IPS-15b (cell line): ENCODE results near the gene TNIK.

Experiments
- H3K27me3 ChIP-seq: one replicate; pipeline ENCODE4 v1.6.1; 2013; ENCODE audit warnings: low read length; ENCODE audit not compliant: control insufficient read depth, insufficient read depth
- H3K36me3 ChIP-seq: one replicate; pipeline ENCODE4 v1.6.1; 2013; ENCODE audit warnings: low read length; ENCODE audit not compliant: control insufficient read depth, insufficient read depth
- H3K4me1 ChIP-seq: one replicate; pipeline ENCODE4 v1.6.1; 2013; ENCODE audit warnings: mild to moderate bottlenecking, low read length; ENCODE audit not compliant: control insufficient read depth, insufficient read depth
- H3K4me3 ChIP-seq: one replicate; pipeline ENCODE4 v1.5.1; 2013; ENCODE audit warnings: low read depth, low read length
- H3K9ac ChIP-seq: one replicate; pipeline ENCODE4 v1.6.1; 2013; ENCODE audit warnings: low read depth, mild to moderate bottlenecking, low read length
- H3K9me3 ChIP-seq: one replicate; pipeline ENCODE4 v1.6.1; 2013; ENCODE audit warnings: mild to moderate bottlenecking, low read length; ENCODE audit not compliant: control insufficient read depth, insufficient read depth

TNIK gene

DNA sequence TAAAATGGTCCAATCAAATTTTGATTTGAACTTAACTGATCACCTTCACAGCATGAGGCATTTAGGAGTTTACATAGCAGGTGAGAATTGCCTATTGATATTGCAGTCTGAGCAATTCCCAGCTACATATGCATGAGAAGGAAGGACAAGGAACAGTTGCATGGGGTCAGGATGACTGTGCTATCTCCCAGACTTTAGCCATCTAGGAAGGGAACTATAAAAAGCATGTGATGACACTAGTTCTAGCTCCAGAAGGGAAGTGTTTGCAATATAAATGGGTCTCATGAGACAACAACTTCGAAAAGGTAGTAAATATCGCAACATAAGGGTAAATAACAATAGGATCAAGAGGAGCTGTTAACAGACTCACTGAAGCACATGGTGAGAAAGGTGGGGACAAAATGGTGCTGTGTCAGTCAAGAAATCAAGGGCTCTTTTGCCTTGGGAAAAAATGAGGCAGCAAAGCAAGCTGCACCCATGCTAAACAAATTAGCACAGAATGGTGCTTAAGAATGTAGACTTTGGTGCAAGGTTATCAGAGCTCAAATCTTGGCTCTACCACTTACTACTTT lies 343.3 kb downstream of the TNIK start:
- Histone ChIP-seq H3K9me3 (no peaks in the 10 kb centered on the region), H3K4me1 (no peaks in the 10 kb centered on the region), H3K36me3 (no peaks in the 10 kb centered on the region), H3K27me3 (no peaks in the 10 kb centered on the region), H3K4me3 (no peak overlapping the region), H3K9ac (no peak overlapping the region)

DNA sequence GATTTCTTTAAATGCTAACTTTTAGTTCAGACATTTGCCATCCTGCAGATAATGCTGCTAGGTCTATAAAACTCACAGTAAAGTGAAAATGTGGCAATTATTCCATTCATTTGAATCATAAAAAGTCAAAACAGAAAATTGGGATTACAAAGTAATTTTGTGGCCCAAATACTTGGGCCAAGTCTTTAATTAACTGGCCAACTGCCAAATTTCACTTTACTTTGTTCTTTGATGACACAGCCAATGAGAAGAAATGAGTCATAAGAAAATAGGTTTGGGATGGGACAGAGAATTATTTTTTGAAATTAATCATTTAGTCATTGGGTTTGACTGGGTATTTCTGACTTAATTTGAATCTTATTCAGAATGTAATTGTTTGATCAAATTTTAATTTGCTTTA lies 343.8 kb downstream of the TNIK start:
- Histone ChIP-seq H3K9me3 (no peaks in the 10 kb centered on the region), H3K4me1 (no peaks in the 10 kb centered on the region), H3K36me3 (no peaks in the 10 kb centered on the region), H3K9ac (no peak overlapping the region), H3K4me3 (no peak overlapping the region), H3K27me3 (no peaks in the 10 kb centered on the region)

DNA sequence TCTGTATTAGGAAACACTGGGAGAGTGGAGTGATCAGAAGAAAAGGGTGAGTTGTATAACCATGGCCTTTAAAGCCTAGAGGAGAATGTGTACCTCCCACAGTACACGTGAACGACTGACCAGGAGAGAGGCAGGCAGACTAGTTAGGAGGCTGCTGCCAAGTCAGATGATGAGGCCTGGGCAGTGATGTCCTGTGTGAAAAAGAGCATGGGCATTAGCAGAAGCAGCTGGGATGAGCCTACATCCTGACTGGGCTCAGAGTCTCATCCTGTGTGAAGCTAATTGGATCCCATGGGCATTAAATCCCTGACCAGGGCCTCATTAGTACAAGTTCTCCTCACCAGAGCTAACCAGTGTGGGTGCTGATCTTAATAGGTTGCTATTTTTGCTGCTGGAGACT lies 344.5 kb downstream of the TNIK start:
- no peak overlapping the region for H3K4me3 ChIP-seq
- H3K9me3 ChIP-seq, result no peaks in the 10 kb centered on the region
- H3K4me1 ChIP-seq, result no peaks in the 10 kb centered on the region
- no peak overlapping the region for H3K9ac ChIP-seq
- no peaks in the 10 kb centered on the region for H3K27me3 ChIP-seq
- H3K36me3 ChIP-seq, result no peaks in the 10 kb centered on the region

DNA sequence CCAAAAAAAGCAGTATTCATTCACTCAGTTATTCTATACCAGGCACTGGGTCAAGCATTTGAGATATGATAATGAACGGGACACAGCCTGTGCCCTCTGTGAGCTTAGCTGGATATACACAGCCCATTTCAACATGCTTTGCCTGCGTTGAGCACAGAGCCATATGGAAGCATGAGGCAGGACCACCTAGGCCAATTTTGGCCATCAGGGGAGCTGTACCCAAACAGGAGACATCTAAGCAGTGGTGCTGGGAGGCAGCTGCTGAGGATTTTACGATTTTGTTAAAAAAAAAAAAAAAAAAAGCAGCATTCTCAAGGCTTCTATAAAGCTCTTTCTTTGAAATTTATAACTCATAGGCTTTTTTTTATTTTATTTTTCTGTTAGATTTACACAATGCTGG lies 346.5 kb downstream of the TNIK start:
- H3K4me3 ChIP-seq, result no peak overlapping the region
- no peaks in the 10 kb centered on the region for H3K9me3 ChIP-seq
- no peaks in the 10 kb centered on the region for H3K36me3 ChIP-seq
- H3K27me3 ChIP-seq, result no peaks in the 10 kb centered on the region
- no peaks in the 10 kb centered on the region for H3K4me1 ChIP-seq
- no peak overlapping the region for H3K9ac ChIP-seq

DNA sequence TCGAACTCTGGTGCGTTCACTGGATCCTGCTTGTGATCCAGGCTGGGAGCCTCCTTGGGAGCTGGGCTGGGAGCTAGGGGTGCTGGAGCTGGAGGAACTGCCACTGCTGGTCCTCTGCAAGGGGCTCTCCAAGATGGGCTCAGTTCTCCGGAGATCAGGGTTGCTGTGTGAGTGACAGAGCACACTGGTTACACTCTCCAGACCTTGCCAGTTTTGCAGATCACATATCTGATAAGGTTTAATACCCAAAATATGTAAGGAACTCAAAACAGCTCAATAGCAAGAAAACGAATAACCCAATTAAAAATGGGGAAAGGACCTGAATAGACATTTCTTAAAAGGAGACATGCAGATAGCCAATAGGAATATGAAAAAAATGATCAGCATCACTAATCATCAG lies 349.5 kb downstream of the TNIK start:
- no peak overlapping the region for H3K4me3 ChIP-seq
- no peak overlapping the region for H3K9ac ChIP-seq
- no peaks in the 10 kb centered on the region for H3K36me3 ChIP-seq
- no peaks in the 10 kb centered on the region for H3K27me3 ChIP-seq
- H3K9me3 ChIP-seq, result no peaks in the 10 kb centered on the region
- no peaks in the 10 kb centered on the region for H3K4me1 ChIP-seq

DNA sequence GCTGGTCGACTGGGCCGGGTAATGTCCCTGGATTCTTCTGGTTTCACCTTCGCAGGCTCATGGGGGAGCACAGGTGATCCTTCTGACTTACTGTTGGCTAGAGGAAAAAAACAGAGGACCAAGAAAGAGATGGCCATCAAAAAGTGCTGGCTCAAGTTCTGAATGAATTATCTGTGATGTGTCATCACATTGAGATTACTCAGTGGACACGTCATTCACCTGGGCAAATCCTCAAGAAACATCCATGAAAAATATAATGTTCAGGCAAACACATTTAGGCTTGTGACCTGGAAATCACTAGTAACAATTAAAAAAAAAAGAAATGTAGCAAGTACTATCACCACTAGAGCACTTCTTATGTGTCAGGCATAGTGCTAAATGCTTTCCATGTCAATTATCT lies 352.1 kb downstream of the TNIK start:
- Histone ChIP-seq H3K4me1 (no peaks in the 10 kb centered on the region), H3K9ac (no peak overlapping the region), H3K4me3 (no peak overlapping the region), H3K27me3 (no peaks in the 10 kb centered on the region), H3K36me3 (no peaks in the 10 kb centered on the region), H3K9me3 (no peaks in the 10 kb centered on the region)

DNA sequence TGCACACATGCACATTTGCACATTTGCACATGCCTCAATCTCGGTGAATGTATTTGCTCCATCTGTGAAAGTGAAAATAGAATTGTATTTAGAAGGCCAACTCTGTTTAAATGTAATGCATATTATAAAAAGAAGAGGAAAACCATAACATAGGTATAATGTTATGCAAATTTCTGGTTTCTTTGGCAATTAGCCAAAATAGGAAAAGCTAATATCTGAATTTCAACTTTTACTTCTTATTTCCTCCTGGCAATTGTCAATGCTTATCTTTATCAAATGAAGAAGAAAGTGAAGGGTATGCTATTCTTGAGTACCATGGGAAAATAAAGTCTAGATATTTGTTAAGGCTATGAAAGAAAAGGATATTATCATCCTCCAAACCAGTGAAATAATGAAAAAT lies 357.0 kb downstream of the TNIK start:
- Histone ChIP-seq H3K9ac (no peak overlapping the region), H3K27me3 (no peaks in the 10 kb centered on the region), H3K36me3 (no peaks in the 10 kb centered on the region), H3K4me1 (no peaks in the 10 kb centered on the region), H3K9me3 (no peaks in the 10 kb centered on the region), H3K4me3 (no peak overlapping the region)

DNA sequence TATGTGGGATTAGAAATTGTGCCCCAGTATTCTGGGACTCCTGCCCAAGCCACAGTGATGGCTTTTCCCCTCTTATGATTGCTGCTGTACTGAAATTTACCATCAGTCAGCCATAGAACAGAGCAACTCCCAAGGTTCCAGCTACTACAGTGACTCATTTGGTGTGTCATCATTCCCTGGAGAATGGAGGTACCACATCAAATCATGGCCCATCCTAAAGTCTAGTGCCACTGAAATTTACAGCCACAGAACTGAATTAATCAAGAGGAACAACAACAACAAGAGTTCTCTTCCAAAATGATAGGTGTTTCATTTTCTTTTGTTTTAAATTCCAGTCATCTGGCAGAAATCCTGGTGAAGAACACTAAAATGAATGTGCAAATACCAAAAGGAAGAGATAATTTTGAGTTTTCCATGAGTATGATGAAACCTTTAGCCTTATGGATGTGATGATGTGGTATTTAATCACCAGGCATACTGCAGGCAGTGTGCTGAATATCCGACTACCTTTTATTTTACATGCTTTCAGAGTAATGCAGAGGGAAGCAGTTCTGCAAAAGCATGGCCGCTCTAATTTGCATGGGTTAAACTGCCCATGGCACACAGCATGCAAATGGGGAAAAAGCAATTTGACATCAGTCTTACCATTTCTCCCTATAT lies 358.1 kb downstream of the TNIK start:
- no peaks in the 10 kb centered on the region for H3K9me3 ChIP-seq
- no peaks in the 10 kb centered on the region for H3K27me3 ChIP-seq
- H3K36me3 ChIP-seq, result no peaks in the 10 kb centered on the region
- H3K4me1 ChIP-seq, result no peaks in the 10 kb centered on the region
- no peak overlapping the region for H3K4me3 ChIP-seq
- H3K9ac ChIP-seq, result no peak overlapping the region

DNA sequence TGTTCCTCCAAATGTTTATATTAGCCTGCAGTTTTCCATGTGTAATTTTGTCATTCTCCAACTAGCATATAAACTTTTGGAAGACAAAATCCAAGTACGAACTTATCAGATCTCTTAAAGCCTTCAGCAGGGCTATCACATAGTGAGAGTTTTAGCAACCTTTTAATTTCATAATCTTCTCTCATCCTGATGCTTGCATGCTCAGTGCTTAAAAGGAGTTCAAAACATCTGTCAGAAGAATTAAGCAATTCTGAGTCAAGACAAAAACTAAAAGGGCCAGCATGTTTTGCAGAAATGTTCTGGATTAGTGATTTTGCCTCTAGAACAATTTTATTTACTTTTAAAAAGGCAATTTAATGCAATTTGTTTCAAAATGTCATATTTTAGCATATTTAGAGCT lies 360.3 kb downstream of the TNIK start:
- Histone ChIP-seq H3K27me3 (no peaks in the 10 kb centered on the region), H3K9me3 (no peaks in the 10 kb centered on the region), H3K9ac (no peak overlapping the region), H3K4me1 (no peaks in the 10 kb centered on the region), H3K36me3 (no peaks in the 10 kb centered on the region), H3K4me3 (no peak overlapping the region)

DNA sequence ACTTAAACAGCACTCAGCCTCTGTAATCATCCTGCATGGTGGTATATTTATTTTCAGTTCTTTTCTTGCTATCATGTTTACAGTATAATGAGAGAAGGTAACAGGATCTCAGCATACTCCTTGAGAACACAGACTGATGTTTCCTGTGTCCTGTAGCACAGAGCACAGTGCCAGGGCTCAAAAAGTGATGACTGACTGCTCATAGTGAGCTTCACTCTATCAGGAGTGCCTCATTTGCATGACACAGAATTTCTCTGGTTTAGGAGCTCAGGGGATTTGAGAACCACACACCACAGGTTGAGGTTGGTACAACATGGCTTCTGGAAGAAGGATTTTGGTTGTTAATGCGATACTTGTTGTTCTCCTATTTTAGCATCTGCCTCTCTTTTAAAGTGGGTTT lies 365.1 kb downstream of the TNIK start:
- Histone ChIP-seq H3K4me3 (no peak overlapping the region), H3K4me1 (no peaks in the 10 kb centered on the region), H3K36me3 (no peaks in the 10 kb centered on the region), H3K27me3 (no peaks in the 10 kb centered on the region), H3K9me3 (no peaks in the 10 kb centered on the region), H3K9ac (no peak overlapping the region)

DNA sequence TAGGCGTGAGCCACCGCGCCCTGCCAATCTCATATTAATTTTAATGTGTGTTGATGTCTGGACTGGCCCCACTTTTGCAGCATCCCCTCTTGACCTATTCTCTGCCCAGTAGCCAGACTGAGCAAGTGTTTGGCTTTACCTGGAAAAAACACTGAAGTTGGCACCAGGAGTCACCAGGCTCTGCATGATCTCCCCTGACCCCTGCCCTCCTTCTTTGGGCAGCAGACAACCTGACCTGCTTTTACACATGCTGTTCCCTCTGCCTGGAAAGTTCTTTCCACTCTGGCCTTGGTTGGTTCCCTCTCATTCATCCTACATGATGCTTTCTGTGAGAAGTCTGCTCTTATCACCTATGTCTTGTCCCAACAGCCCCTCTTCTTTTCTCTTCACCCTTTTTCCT lies 365.8 kb downstream of the TNIK start:
- Histone ChIP-seq H3K4me1 (no peaks in the 10 kb centered on the region), H3K36me3 (no peaks in the 10 kb centered on the region), H3K9me3 (no peaks in the 10 kb centered on the region), H3K27me3 (no peaks in the 10 kb centered on the region), H3K4me3 (no peak overlapping the region), H3K9ac (no peak overlapping the region)

DNA sequence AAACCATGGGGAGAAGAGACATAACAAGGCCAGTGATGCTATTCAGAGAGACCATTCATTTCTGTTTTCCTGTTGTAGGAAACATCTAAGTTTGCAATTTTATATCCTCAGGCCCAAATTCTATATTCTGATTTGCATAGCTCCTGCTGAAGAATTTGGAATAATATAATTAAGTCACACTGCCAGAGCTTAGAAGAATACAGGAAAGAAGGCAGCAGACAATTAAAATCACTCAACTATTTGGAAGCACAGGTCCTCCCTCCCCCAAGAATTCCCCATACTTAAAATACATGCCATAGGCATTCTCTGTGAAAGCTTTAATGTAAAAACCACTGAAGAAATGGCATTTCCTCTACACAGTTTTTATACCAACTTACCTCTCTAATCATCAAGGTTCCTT lies 366.7 kb downstream of the TNIK start:
- Histone ChIP-seq H3K9ac (no peak overlapping the region), H3K4me3 (no peak overlapping the region), H3K36me3 (no peaks in the 10 kb centered on the region), H3K9me3 (no peaks in the 10 kb centered on the region), H3K4me1 (no peaks in the 10 kb centered on the region), H3K27me3 (no peaks in the 10 kb centered on the region)
